T-cell (primary cell): Measurements from ENCODE around the gene UBXN10. TPM values are rescaled to one million over a fixed set of nuclear protein-coding genes. Genes with fewer than 3 reads are reported as not detected.

Source experiments
- ATAC-seq, 4 experiments: fragments of 200-7000 bp in 3 of 4; fragments of 150-1000 bp in 1 of 4; cut with Tn5 transposase; replicated peaks in 1 of 4; 1 replicate in 3 of 4; 2 replicates in 1 of 4; pipeline ENCODE4 v1.10.0; 2021; ENCODE audit warnings: moderate library complexity in 3 of 4, mild to moderate bottlenecking in 2 of 4, moderate number of reproducible peaks in 1 of 4
- CTCF ChIA-PET, 2 donors: fragments of 300-600 bp; sonication (Branson Sonifier 250); formaldehyde crosslinking; loops; one replicate each; lab custom pipeline; 2022; ENCODE audit warnings: antibody characterized with exemption in 2 of 2; lab: Charles Lee
- POLR2A ChIA-PET, 2 donors: fragments of 300-600 bp; sonication (Branson Sonifier 250); formaldehyde crosslinking; loops; one replicate each; lab custom pipeline; 2022; ENCODE audit warnings: antibody characterized with exemption in 2 of 2; lab: Charles Lee
- DNase-seq, 35 experiments: peaks; one replicate each; pipeline versions ENCODE4 v3.0.0 to v3.0.0-alpha.2; 2013 to 2023
- H3K27ac ChIP-seq: one replicate; pipeline ENCODE4 v1.5.1; 2013; ENCODE audit warnings: low read length
- H3K27me3 ChIP-seq, 2 experiments: replicated peaks in 1 of 2; 1 replicate in 1 of 2; 2 replicates in 1 of 2; pipeline versions ENCODE4 v1.6.1 to v1.7.0; 2013; ENCODE audit warnings: low read length in 1 of 2, mixed read lengths in 1 of 2; ENCODE audit not compliant: control insufficient read depth in 2 of 2, insufficient read depth in 2 of 2; ENCODE audit errors: extremely low read depth in 1 of 2
- H3K36me3 ChIP-seq, 2 donors: 1 replicate in 1 of 2; 2 replicates in 1 of 2; pipeline versions ENCODE4 v1.6.1 to v1.7.0; 2013; ENCODE audit warnings: low read length in 1 of 2; ENCODE audit not compliant: control insufficient read depth in 2 of 2, insufficient read depth in 1 of 2; ENCODE audit errors: extremely low read depth in 1 of 2
- H3K4me1 ChIP-seq, 2 experiments: 1 replicate in 1 of 2; 2 replicates in 1 of 2; pipeline versions ENCODE4 v1.6.1 to v1.7.0; 2013; ENCODE audit warnings: low read length in 2 of 2, mixed read lengths in 1 of 2; ENCODE audit not compliant: insufficient read depth in 2 of 2, control insufficient read depth in 1 of 2; ENCODE audit errors: extremely low read depth in 1 of 2
- H3K4me3 ChIP-seq, 2 donors: 1 replicate in 1 of 2; 2 replicates in 1 of 2; pipeline versions ENCODE4 v1.5.1 to v1.7.0; 2013; ENCODE audit warnings: mild to moderate bottlenecking in 2 of 2, low read length in 1 of 2, moderate library complexity in 1 of 2; ENCODE audit not compliant: control insufficient read depth in 1 of 2; ENCODE audit errors: extremely low read depth in 1 of 2
- H3K9me3 ChIP-seq: 2 replicates; pipeline ENCODE4 v1.7.0; 2013
- H3K27ac Mint-ChIP-seq, 2 donors: one replicate each; pipeline ENCODE4 v1.8.0; 2020 to 2021; ENCODE audit warnings: mild to moderate bottlenecking in 2 of 2, mixed read lengths in 2 of 2
- H3K27me3 Mint-ChIP-seq, 2 donors: one replicate each; pipeline ENCODE4 v1.8.0; 2021 to 2022; ENCODE audit warnings: mixed read lengths in 2 of 2
- H3K36me3 Mint-ChIP-seq: one replicate; pipeline ENCODE4 v1.8.0; 2021; ENCODE audit warnings: mixed read lengths
- H3K4me1 Mint-ChIP-seq, 3 donors: one replicate each; pipeline ENCODE4 v1.8.0; 2020 to 2022; ENCODE audit warnings: mixed read lengths in 3 of 3, mild to moderate bottlenecking in 1 of 3
- H3K4me3 Mint-ChIP-seq, 3 donors: one replicate each; pipeline ENCODE4 v1.8.0; 2020 to 2022; ENCODE audit warnings: mild to moderate bottlenecking in 3 of 3, mixed read lengths in 3 of 3, moderate library complexity in 3 of 3
- H3K9me3 Mint-ChIP-seq, 3 donors: one replicate each; pipeline ENCODE4 v1.8.0; 2020 to 2022; ENCODE audit warnings: mixed read lengths in 3 of 3
- WGBS: methylation state at CpG from one replicate; pipeline ENCODE4 v1.1.5; 2013; ENCODE audit warnings: missing lambda C conversion rate; ENCODE audit not compliant: insufficient coverage; 5-methylcytosine and 5-hydroxymethylcytosine counted together
- total RNA-seq, 35 experiments: library from RNA in 6 of 35; stranded (reverse) in 6 of 35; fragments of 120-200 nt in 1 of 35; gene quantifications; one replicate each; pipeline versions ENCODE4 v1.2.1 to v1.2.4 and lab custom pipeline; 2013 to 2026

Gene UBXN10
- total RNA-seq, 5 donors from 2014 or later (not counting 1 experiment from before 2014, with no cell fraction given), result 0.06 to 0.30 (median 0.20) TPM

DNA sequence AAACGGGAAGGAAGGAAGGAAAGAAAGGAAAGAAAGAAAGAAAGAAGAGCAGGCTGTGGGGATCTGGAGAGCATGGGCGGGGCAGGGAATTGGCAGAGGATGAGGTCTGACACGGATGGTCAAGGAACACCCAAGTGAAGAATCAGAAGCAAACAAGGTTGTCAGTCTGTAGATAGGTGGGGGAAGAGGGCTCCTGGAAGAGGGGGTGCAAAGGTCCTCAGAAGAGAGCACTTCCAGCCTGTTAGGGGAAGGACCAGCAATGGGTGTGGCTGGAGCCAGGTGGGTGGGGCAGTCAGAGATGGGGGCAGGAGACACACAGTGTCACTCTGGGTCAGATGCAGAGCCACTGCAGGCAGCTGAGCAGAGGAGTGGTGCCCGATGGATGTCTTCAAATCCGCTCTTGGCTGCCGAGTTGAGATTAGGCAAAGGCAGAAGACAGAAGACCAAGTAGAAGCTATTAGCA, 11.5 kb downstream of the UBXN10 start:
- no peak for DNase-seq

DNA sequence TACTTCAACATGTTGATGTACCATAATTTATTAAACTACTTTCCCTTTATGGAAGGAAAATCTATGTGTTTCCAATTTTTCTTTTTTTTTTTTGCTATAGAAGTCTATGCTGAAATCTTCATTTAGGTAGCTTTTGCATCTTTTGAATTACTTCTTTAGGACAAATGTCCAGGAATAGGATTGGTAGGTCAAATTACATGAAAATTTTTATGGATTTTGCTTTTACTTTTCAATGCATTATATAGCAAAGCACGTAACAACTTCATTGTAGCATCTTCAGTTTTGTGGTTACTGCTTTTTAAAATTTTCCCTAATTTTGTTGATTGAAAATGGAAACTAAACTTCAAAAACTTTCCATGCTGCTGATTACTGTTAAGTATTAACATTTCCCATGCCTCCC, 12.4 kb downstream of the UBXN10 start:
- DNase-seq (no peak), ATAC-seq (no peak)
- H3K4me3 ChIP-seq, result no peak overlapping the region
- H3K4me1 Mint-ChIP-seq, result peaks cover 0 to 3% (median 0%) of the 10 kb centered on the region in 3 donors
- H3K4me3 Mint-ChIP-seq, result no peak overlapping the region
- no peaks in the 10 kb centered on the region for H3K9me3 Mint-ChIP-seq
- no peaks in the 10 kb centered on the region for H3K36me3 Mint-ChIP-seq
- CTCF ChIA-PET, result no interaction called here
- H3K9me3 ChIP-seq, result no peaks in the 10 kb centered on the region
- peaks cover 23 to 26% of the 10 kb centered on the region in 2 donors for H3K27me3 Mint-ChIP-seq
- no CpG with 5 or more reads among the region's 1 CpG for WGBS
- peaks cover 0 to 3% of the 10 kb centered on the region in 2 experiments for H3K4me1 ChIP-seq
- H3K27ac Mint-ChIP-seq, result no peak overlapping the region
- no peak overlapping the region for H3K27ac ChIP-seq
- POLR2A ChIA-PET, result no interaction called here
- H3K27me3 ChIP-seq, result peaks cover 0 to 18% of the 10 kb centered on the region in 2 experiments
- H3K36me3 ChIP-seq, result no peaks in the 10 kb centered on the region

More for the DNA sequence above, 11.5 kb downstream of the UBXN10 start:
- Mint-ChIP-seq H3K36me3 (no peaks in the 10 kb centered on the region), H3K4me3 (no peak overlapping the region), H3K27ac (no peak overlapping the region), H3K4me1 (peaks cover 0 to 3% (median 0%) of the 10 kb centered on the region in 3 donors), H3K27me3 (peaks cover 18 to 24% of the 10 kb centered on the region in 2 donors), H3K9me3 (no peaks in the 10 kb centered on the region)
- Histone ChIP-seq H3K9me3 (no peaks in the 10 kb centered on the region), H3K4me1 (peaks cover 0 to 3% of the 10 kb centered on the region in 2 experiments), H3K4me3 (no peak overlapping the region), H3K27me3 (peaks cover 0 to 17% of the 10 kb centered on the region in 2 experiments), H3K27ac (no peak overlapping the region), H3K36me3 (no peaks in the 10 kb centered on the region)
- CTCF ChIA-PET, result interaction anchor here (0.6 to 0.7 kb wide), 2 partner anchors 21 to 53 kb away, joined by 3 to 14 read pairs; no protein-coding TSS in a partner anchor
- POLR2A ChIA-PET, result no interaction called here
- WGBS, result 81% methylated on average over 2 of the region's 6 CpGs
- no peak for ATAC-seq

DNA sequence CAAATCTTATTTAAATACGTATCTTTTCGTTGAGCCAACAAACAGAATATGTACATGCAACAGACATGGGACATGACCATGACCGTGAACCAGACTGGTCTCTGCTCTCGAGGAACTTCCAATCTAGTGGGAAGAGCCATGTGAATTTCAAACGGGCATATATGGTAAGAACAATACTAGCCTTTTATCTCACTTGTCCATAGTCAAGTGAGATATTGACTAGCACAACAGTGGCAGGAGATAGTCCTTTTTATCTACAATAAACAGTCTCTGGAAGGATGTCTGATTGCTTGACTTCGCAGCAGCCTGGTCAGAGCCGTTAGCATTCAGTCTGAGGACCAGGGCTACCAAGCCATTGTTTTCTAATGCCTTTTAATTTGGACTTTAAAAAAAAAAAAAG, 13.0 kb downstream of the UBXN10 start:
- Histone ChIP-seq H3K27me3 (peaks cover 0 to 21% of the 10 kb centered on the region in 2 experiments), H3K4me3 (no peak overlapping the region), H3K36me3 (no peaks in the 10 kb centered on the region), H3K4me1 (peaks cover 0 to 3% of the 10 kb centered on the region in 2 experiments), H3K27ac (no peak overlapping the region), H3K9me3 (no peaks in the 10 kb centered on the region)
- H3K4me3 Mint-ChIP-seq, result no peak overlapping the region
- H3K9me3 Mint-ChIP-seq, result no peaks in the 10 kb centered on the region
- H3K4me1 Mint-ChIP-seq, result peaks cover 0 to 3% (median 0%) of the 10 kb centered on the region in 3 donors
- no peaks in the 10 kb centered on the region for H3K36me3 Mint-ChIP-seq
- ChIA-PET CTCF (no interaction called here), POLR2A (no interaction called here)
- no peak overlapping the region for H3K27ac Mint-ChIP-seq
- 77% methylated on average over 5 of the region's 7 CpGs for WGBS
- DNase-seq (no peak), ATAC-seq (no peak)
- peaks cover 25 to 32% of the 10 kb centered on the region in 2 donors for H3K27me3 Mint-ChIP-seq

DNA sequence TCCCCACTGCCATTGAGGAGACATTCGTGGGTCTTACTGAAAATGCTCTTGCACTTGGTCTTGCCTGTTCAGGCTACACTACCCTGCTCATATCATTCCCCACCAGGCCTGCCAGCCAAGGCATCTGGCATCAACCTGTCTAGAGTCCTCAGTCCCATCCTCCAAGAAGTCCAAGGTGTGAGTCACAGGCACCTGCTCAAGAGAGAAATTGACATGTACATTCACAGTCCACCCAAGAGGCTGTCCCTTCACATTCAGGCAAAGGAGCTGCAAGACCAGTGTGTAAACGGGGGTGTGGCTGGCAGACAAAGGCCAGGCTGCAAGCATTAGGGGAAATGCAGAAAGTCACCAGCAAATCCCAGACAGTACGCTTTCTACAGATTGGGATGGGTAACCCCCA, 13.5 kb downstream of the UBXN10 start:
- H3K4me1 ChIP-seq, result peaks cover 0 to 3% of the 10 kb centered on the region in 2 experiments
- WGBS, result 22% methylated on average over 2 of the region's 3 CpGs
- Mint-ChIP-seq H3K27ac (no peak overlapping the region), H3K4me1 (peaks cover 0 to 3% (median 0%) of the 10 kb centered on the region in 3 donors), H3K27me3 (peaks cover 25 to 29% of the 10 kb centered on the region in 2 donors), H3K4me3 (no peak overlapping the region), H3K9me3 (no peaks in the 10 kb centered on the region), H3K36me3 (no peaks in the 10 kb centered on the region)
- H3K4me3 ChIP-seq, result no peak overlapping the region
- DNase-seq, result no peak
- ChIA-PET POLR2A (no interaction called here), CTCF (no interaction called here)
- no peak overlapping the region for H3K27ac ChIP-seq
- H3K9me3 ChIP-seq, result no peaks in the 10 kb centered on the region
- no peak for ATAC-seq
- H3K27me3 ChIP-seq, result peaks cover 0 to 21% of the 10 kb centered on the region in 2 experiments
- no peaks in the 10 kb centered on the region for H3K36me3 ChIP-seq

DNA sequence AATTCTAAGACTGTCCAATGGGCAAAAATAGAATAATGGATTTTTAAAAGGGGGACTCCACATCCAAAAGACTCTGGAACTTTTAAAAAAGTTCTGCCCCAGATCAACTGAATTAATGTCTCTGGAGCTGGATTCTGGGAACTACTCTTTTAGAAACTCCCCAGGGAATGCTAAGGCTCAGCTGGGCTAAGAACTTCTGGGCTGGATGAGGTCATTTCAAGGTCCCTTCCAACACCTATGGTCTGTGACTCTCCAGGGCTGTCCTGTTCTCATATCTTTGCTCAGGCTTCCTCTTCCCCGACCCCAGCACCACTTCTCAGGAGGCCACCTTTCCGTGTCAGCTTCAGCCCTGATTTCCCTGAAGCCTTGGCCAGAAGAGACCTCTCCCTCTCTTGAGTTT, 13.9 kb downstream of the UBXN10 start:
- POLR2A ChIA-PET, result no interaction called here
- ATAC-seq (no peak), DNase-seq (no peak)
- Mint-ChIP-seq H3K4me1 (peaks cover 0 to 3% (median 0%) of the 10 kb centered on the region in 3 donors), H3K27me3 (peaks cover 25 to 29% of the 10 kb centered on the region in 2 donors), H3K27ac (no peak overlapping the region), H3K36me3 (no peaks in the 10 kb centered on the region), H3K4me3 (no peak overlapping the region), H3K9me3 (no peaks in the 10 kb centered on the region)
- Histone ChIP-seq H3K27me3 (peaks cover 0 to 21% of the 10 kb centered on the region in 2 experiments), H3K36me3 (no peaks in the 10 kb centered on the region), H3K9me3 (no peaks in the 10 kb centered on the region), H3K4me1 (peaks cover 0 to 3% of the 10 kb centered on the region in 2 experiments), H3K4me3 (no peak overlapping the region), H3K27ac (no peak overlapping the region)
- CTCF ChIA-PET, result interaction anchor here in 1 of 2 donors (0.6 kb wide), 1 partner anchor 13 kb away, joined by 9 read pairs; no protein-coding TSS in a partner anchor
- WGBS, result 57% methylated on average over 2 of the region's 2 CpGs

DNA sequence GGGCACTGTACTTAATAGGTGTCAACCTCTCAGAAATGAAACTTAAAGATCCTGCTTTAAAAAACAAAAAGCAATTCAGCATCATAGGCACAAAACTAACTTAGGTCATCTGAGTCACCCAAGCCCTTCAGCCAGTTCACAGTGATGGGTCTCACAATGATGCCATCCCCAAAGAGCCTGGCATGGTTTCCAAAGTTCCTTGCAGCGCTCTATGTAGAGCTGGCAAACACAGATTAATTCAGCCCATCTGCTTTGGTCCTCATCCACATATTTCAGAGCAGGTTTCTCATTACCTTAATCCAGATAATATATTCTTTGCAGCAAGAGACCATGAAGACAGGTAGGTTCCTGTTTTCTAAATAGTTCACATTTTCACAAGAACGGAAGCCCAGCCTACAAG, 15.1 kb downstream of the UBXN10 start:
- DNase-seq (no peak), ATAC-seq (no peak)
- Mint-ChIP-seq H3K27me3 (peaks cover 22 to 29% of the 10 kb centered on the region in 2 donors), H3K4me3 (no peak overlapping the region), H3K4me1 (no peaks in the 10 kb centered on the region), H3K36me3 (no peaks in the 10 kb centered on the region), H3K9me3 (no peaks in the 10 kb centered on the region), H3K27ac (no peak overlapping the region)
- Histone ChIP-seq H3K4me1 (no peaks in the 10 kb centered on the region), H3K9me3 (no peaks in the 10 kb centered on the region), H3K27ac (no peak overlapping the region), H3K36me3 (no peaks in the 10 kb centered on the region), H3K27me3 (peaks cover 0 to 20% of the 10 kb centered on the region in 2 experiments), H3K4me3 (no peak overlapping the region)
- POLR2A ChIA-PET, result no interaction called here
- 100% methylated on average over 1 of the region's 2 CpGs for WGBS
- CTCF ChIA-PET, result no interaction called here
